HG03060 (cell line): ENCODE results near the gene ITPR1.
"Not testable (repeated sequence)": the region's sequence is repeated elsewhere in the genome, so short reads cannot be mapped to it uniquely, and the experiment has no call there.

Source experiments
- ATAC-seq: cut with Tn5 transposase; IDR thresholded peaks from one replicate; pipeline ENCODE4 v1.9.1; 2021; ENCODE audit warnings: low read depth, moderate number of reproducible peaks; ENCODE audit not compliant: unreplicated experiment

Gene ITPR1

GRCh38 chr3:4493014-4493940 lies at the start of gene ITPR1:
Gene ITPR1 (plus strand): TSS chr3:4493348. CDS start chr3:4516492, 23,144 bp downstream.
- peak; percentile 85 for ATAC-seq

- ATAC-seq, result no peak
Observed at GRCh38 chr3:4447295-4447999, 45.7 kb upstream of the ITPR1 start.

GRCh38 chr3:4448187-4448586 lies 45.0 kb upstream of the ITPR1 start:
- no peak for ATAC-seq

- no peak for ATAC-seq
Observed at GRCh38 chr3:4449043-4449805, 43.9 kb upstream of the ITPR1 start.

- ATAC-seq, result no peak
Observed at GRCh38 chr3:4454142-4454541, 39.0 kb upstream of the ITPR1 start.

GRCh38 chr3:4456780-4457179 lies 36.4 kb upstream of the ITPR1 start:
- not testable (repeated sequence) for ATAC-seq

GRCh38 chr3:4458961-4459360 lies 34.2 kb upstream of the ITPR1 start:
- no peak for ATAC-seq

GRCh38 chr3:4460334-4460733 lies 32.8 kb upstream of the ITPR1 start:
- ATAC-seq, result no peak

- ATAC-seq, result no peak
Observed at GRCh38 chr3:4461468-4462090, 31.6 kb upstream of the ITPR1 start.

GRCh38 chr3:4462369-4463040 lies 30.6 kb upstream of the ITPR1 start:
- ATAC-seq, result no peak

- no peak for ATAC-seq
Observed at GRCh38 chr3:4464576-4464975, 28.6 kb upstream of the ITPR1 start.

- ATAC-seq, result peak; percentile 98
Observed at GRCh38 chr3:4466741-4467521, 26.2 kb upstream of the ITPR1 start, which contains the start of gene SUMF1. Gene SUMF1 (minus strand): TSS chr3:4467269. CDS start chr3:4467245, 24 bp downstream.

GRCh38 chr3:4467522-4467867 lies 25.7 kb upstream of the ITPR1 start:
- ATAC-seq, result no peak

- no peak for ATAC-seq
Observed at GRCh38 chr3:4471907-4472306, 21.2 kb upstream of the ITPR1 start.

GRCh38 chr3:4472312-4472711 lies 20.8 kb upstream of the ITPR1 start:
- no peak for ATAC-seq

- no peak for ATAC-seq
Observed at GRCh38 chr3:4472766-4473165, 20.4 kb upstream of the ITPR1 start.

GRCh38 chr3:4474683-4475490 lies 18.3 kb upstream of the ITPR1 start:
- ATAC-seq, result peak; percentile 66

- no peak for ATAC-seq
Observed at GRCh38 chr3:4475804-4476203, 17.3 kb upstream of the ITPR1 start.
